Embryonic facial prominence (tissue), 1 donor: Measurements from ENCODE around the gene MEP1A.
"Not testable (repeated sequence)": the region's sequence is repeated elsewhere in the genome, so short reads cannot be mapped to it uniquely, and the experiment has no call there.

Source experiments
- DNase-seq: peaks from one replicate; pipeline ENCODE4 v3.0.0-alpha.2; 2016; ENCODE audit errors: extremely low spot score

Gene MEP1A

GRCh38 chr6:46834257-46834916 lies 41.2 kb downstream of the MEP1A start:
- not testable (repeated sequence) for DNase-seq

DNA sequence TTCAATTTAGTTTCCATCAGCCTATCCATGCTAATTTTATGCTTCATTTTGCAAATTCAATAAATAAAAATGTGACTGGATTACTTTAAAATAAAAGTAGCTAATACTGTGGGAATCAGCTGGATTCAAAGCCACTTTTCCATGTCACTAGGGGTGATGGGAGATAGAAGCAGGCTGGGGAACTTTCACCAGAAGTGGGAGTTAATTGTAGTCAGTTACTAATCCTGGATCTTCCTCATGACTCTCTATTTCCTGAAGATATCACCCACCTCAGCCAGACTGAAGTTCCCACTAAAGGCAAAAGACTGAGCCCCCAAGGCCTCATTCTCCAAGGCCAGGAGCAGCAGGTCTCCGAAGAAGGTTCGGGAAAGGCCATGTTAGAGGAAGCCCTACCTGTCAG lies 41.8 kb downstream of the MEP1A start:
- not testable (repeated sequence) for DNase-seq

GRCh38 chr6:46838033-46838432 lies 44.8 kb downstream of the MEP1A start:
- no peak for DNase-seq

GRCh38 chr6:46842252-46842846 lies 49.2 kb downstream of the MEP1A start:
- DNase-seq: not testable (repeated sequence)

- DNase-seq: no peak
These were observed 51.9 kb downstream of the MEP1A start for GRCh38 chr6:46845126-46845525.

DNA sequence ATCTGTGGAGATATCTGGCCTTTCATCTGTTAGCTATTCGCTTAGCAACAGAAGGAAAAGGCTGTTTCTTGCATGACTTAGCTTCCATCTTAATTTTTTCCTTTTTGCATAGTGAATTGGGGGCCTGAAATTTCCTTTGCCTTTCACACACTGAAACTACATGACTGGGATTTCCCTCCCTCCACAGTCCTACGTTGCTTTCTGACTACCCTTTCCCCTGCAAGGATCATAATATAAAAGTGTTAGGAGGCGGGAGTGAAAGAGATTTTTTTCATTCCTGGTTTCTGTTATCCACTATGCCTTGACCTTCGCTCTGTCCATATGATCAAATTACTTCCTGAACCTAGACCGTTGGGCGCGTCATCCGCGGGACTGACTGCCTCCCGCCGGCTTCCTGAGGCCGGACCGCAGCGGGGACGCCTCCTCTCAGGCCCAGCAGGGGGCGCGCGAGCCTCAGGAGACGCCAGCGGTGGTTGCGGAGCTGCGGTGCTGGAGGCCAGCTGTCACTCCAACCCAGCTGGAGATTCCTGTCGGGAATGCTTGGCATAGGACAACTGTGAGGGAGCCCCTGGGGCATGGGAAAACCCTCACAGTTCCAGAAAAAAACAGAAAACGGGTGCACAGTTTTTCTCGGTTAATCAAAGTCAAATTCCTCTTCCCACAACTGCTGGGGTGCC lies 55.6 kb downstream of the MEP1A start:
- peak; percentile 28 for DNase-seq

GRCh38 chr6:46849361-46849690 lies 56.1 kb downstream of the MEP1A start:
- DNase-seq: no peak

DNA sequence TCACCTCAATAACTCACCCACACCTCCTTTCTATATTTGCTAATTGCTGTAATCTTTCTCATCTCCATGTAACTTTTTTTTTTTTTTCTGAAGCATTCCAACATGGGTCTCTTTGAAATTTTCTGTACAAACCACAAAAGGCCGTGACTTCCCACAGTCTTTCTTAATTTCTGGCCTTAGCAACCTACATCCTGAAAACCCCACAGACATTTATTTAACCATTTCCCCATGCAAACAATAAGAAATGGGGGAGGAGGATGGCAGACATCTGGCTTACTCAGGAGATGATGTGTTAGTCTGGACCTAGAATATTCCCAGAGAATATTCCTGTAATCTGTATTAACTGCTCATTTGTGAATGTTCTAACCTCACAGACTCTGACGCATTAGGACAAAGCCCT lies 57.6 kb downstream of the MEP1A start:
- DNase-seq: no peak

- not testable (repeated sequence) for DNase-seq
These were observed 58.4 kb downstream of the MEP1A start for GRCh38 chr6:46851576-46851975.

- not testable (repeated sequence) for DNase-seq
These were observed 62.8 kb downstream of the MEP1A start for GRCh38 chr6:46855966-46856365.

DNA sequence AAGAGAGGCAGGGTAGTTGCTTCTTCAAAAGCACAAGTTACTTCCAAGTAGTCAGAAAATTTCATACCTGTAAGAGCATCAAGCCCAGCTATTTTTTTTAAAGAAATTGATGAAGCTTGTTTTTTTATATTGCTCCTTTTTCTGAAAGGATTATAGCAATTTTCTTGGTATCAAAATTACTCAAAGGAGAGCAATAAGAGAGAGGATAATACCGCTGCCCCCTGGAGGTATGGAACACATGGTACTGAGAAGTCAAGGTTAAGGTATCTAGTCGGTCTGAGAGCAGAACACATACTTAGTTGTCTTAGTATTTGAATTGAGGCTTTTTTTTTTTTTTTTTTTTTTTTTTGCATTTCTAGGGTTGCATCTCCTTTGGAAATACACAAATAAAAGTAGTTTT lies 69.2 kb downstream of the MEP1A start:
- no peak for DNase-seq

DNA sequence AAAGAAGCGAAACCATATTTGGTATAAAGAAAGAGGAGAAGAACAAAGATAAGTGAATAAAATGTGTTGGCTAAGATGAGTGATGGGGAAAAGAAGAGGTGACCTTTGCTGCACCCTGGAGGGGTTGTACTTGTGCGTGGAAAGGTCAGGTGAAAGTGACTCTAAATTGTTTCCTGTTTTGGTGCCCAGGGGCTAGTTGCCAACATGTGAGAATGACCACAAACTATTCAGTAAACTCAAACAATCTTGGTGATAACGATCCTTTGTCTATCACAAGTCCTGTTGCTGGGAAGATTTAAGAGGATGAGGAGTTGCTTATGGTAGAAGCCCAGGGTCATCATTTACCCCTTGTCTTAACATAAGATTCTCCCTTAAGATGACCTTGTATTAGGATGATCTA lies 70.6 kb downstream of the MEP1A start:
- DNase-seq: no peak

DNA sequence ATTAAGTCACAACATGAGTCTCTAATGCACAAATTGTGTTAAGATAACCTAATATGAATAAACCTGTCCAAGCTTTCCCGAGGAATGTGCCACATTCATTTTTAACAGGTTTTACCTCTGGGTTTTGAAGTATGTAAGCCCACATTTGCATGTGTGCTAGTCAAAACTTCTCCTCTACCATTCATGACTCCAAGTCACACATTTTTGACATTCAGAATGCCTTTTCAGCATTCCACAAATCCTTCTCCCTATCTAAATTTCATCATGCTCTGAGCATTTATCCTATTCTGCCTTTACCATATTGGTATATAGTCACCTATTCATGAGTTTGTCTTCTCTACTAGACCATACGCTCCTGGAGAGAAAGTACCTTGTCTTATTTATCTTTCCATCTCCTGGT lies 72.0 kb downstream of the MEP1A start:
- DNase-seq: no peak

DNA sequence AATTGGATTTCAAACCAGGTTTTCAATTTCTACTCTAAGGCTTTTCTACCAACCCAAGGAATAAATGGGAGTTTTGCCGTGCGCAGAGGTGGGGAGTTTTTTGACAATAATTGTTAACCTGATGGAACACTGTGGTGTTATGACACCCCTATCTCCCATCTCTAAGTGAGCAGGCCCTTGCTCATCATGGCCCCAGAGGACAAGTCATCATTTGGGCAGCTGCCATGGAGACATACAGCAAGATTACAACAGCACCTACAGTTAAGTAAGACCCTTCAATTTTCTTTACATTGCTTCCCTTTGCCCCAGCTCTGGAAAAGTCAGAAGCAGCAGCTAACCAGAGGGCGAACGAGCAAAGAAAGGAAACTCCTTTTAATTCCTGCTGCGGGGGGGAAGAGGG lies 74.2 kb downstream of the MEP1A start:
- DNase-seq: no peak

GRCh38 chr6:46876126-46876525 lies 82.9 kb downstream of the MEP1A start:
- no peak for DNase-seq

DNA sequence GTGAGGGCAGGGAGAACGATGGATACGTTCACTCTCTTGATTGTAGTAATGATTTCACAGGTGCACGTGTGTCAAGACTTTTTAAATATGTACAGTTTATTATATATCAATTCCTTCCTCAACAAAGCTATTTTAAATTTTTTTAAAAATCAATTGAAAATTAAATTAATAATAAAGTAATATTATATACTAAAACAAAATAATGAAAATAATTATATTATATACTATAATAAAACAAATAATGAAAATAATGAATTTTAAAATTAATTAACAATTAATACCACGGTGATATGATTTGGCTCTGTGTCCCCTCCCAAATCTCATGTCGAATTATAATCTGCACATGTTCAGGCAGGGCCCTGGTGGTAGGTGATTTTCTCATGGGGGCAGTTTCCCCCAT lies 85.8 kb downstream of the MEP1A start:
- no peak for DNase-seq

GRCh38 chr6:46882645-46883044 lies 89.5 kb downstream of the MEP1A start:
- no peak for DNase-seq

- DNase-seq: no peak
These were observed 94.8 kb downstream of the MEP1A start for GRCh38 chr6:46888031-46888430.

GRCh38 chr6:46888578-46888977 lies 95.4 kb downstream of the MEP1A start:
- DNase-seq: no peak
